Dedifferentiated amniotic fluid mesenchymal stem cell (primary cell): ENCODE results near the gene CHST9.
"Not testable (repeated sequence)": the region's sequence is repeated elsewhere in the genome, so short reads cannot be mapped to it uniquely, and the experiment has no call there.

Experiments
- DNase-seq: peaks from one replicate; pipeline ENCODE4 v3.0.0-alpha.2; 2016; ENCODE audit errors: extremely low spot score

Gene CHST9

GRCh38 chr18:27171993-27172392, 13.1 kb downstream of the CHST9 start:
- DNase-seq = no peak

GRCh38 chr18:27165412-27165811, 19.7 kb downstream of the CHST9 start:
- DNase-seq = no peak

GRCh38 chr18:27164905-27165304, 20.2 kb downstream of the CHST9 start:
- DNase-seq = no peak

DNA sequence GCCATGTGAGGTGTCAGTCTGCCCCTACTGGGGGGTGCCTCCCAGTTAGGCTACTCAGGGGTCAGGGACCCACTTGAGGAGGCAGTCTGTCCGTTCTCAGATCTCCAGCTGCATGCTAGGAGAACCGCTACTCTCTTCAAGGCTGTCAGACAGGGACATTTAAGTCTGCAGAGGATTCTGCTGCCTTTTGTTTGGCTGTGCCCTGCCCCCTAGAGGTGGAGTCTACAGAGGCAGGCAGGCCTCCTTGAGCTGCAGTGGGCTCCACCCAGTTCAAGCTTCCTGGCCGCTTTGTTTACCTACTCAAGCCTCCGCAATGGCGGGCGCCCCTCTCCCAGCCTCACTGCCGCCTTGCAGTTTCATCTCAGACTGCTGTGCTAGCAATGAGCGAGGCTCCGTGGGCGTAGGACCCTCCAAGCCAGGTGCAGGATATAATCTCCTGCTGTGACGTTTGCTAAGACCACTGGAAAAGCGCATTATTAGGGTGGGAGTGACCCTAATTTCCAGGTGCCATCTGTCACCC, 21.9 kb downstream of the CHST9 start:
- not testable (repeated sequence) for DNase-seq

- not testable (repeated sequence) for DNase-seq
Measured at GRCh38 chr18:27149240-27149639, 35.9 kb downstream of the CHST9 start.

- DNase-seq = no peak
Measured at GRCh38 chr18:27144672-27145071, 40.4 kb downstream of the CHST9 start.

DNA sequence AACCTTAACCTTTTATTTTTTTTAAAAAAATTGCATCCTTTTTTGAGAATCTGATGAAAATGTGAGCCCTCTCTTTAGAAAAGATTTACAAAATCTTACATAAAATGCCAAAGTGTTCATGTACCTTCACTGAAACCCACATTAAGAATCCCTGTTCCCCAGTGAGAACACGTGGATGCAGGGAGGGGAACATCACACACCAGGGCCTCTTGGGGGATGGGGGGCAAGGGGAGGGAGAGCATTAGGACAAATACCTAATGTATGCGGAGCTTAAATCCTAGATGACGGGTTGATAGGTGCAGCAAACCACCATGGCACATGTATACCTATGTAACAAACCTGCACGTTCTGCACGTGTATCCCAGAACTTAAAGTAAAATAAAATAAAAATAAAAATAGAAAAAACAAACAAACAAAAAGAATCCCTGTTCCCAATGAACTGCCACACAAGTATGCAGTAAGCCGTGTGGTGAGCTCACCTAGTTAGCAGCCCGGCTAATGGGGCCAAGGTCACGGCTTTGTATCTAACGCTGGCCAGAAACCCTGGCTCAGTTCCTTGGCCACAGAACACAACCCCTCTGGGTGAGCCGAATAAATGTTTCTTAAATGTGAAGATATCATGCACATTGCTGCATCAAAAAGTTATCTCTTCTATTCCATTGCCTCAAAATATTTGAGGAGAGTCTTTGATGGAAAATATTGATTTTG, 41.4 kb downstream of the CHST9 start:
- no peak for DNase-seq

DNA sequence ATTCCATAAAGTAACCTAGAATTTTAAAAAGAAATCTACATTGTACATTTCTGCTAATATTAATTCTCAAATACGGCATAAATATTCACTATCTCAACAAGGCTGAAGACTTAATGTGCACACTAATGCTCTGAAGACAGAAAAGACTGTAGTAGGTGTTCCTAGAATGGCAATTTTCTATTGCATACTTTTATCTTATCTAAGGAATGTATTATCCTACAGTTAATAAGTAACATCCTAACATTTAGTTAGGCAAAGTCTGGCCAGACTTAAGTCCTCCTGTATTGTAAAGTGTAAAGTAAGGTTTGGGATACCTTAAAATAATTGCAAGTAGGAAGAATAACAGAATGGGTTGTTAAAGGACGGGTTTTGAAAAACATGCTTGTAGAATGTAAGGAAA, 42.2 kb downstream of the CHST9 start:
- DNase-seq = no peak

DNA sequence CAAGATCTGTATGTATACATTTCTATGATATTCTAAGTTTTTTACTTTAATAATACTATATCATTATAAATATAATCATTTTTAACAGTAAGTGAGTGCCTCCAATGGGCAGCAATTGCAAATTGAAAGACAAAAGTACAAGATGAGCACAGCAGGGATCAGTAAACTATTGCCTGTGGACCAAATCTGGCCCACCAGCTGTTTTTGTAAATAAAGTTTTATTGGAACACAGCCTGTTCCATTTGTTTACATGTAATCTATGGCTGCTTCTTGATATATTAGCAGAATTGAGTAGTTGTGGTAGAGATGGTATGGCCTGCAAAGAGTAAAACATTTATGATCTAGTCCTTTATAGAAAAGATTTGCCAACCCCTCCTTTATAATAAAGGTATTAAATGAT, 43.2 kb downstream of the CHST9 start:
- no peak for DNase-seq

- no peak for DNase-seq
Measured at GRCh38 chr18:27138079-27138478, 47.0 kb downstream of the CHST9 start.

DNA sequence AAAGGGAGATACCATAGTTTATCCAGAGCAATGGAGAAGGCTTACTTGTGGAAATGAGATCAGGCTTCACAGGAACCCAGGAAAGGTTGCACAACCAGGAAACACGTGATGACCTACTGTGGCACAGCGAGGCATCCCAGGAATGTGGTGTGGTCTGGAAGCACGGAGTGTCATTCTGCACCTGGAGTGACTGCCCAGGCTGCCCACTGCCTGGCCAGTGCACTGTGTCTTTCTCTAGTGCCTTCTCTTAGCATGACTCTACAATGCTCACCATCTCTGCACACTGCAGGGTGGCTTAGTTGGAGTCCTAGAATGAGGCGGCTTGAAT, 48.9 kb downstream of the CHST9 start:
- no peak for DNase-seq

DNA sequence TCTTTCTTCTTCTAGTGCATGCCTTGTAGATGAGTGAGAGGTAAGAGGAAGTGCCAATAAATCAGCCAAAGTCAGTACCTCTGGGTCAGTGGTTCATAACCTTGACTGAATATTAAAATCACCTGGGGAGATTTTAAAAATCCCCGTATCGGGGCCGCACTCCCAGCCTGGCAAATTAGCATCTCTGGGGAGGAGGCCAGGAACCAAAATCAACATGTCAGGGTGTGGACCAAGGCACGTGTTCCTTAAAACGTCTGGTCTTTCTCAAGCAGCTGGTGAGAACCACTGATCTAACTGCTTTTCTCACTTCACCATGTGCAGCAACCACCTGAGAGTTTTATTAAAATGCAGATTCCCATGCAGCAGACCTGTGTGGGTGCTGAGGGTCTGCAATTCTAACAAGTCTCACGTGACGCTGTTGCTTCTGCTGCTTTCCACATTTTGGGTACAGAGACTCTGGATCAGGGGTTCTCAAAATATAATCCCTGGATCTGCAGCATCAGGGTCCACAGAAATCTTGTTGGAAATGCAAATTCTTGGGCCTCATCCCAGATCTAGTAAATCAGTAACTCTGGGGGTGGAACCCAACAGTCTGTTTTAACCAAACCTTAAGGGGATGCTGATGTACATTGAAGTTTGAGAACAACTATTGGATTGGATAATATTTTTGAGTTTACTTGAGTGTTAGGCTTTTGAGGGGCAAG, 49.5 kb downstream of the CHST9 start:
- DNase-seq = no peak

- no peak for DNase-seq
Measured at GRCh38 chr18:27130065-27130630, 55.0 kb downstream of the CHST9 start.

DNA sequence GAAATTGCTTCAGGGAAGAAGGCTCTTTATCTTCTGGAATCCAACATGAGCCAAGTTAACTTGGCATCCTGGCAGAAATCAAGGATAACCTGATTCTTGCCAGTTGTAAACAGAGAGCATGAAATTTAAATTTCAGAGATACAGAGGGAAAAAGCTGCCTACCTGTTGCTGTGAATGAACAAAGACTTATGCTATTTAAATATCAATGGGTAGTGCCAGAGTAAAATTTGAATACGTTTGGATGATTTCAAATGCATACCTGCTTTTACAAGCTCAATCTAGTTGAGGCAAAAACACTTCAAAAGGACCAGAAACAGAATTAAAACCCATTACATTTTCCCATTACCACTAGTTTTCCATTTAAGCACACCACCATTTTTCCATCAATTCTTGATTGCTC, 60.9 kb downstream of the CHST9 start:
- no peak for DNase-seq

GRCh38 chr18:27121108-27121507, 64.0 kb downstream of the CHST9 start:
- DNase-seq = no peak

GRCh38 chr18:27120246-27120645, 64.9 kb downstream of the CHST9 start:
- no peak for DNase-seq

GRCh38 chr18:27118973-27119372, 66.1 kb downstream of the CHST9 start:
- DNase-seq = no peak

DNA sequence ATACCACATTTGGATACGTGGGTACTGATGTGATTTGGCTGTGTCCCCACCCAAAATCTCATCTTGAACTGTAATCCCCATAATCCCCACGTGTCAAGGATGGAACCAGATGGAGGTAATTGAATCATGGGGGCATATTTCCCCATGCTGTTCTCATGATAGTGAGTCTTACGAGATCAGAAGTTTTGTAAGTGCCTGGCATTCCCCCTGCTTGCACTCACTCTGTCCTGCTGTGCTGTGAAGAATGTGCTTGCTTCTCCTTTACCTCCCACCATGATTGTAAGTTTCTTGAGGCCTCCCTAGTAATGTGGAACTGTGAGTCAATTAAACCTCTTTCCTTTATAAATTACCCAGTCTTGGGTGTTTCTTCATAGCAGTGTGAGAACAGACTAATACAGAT, 70.3 kb downstream of the CHST9 start:
- no peak for DNase-seq

DNA sequence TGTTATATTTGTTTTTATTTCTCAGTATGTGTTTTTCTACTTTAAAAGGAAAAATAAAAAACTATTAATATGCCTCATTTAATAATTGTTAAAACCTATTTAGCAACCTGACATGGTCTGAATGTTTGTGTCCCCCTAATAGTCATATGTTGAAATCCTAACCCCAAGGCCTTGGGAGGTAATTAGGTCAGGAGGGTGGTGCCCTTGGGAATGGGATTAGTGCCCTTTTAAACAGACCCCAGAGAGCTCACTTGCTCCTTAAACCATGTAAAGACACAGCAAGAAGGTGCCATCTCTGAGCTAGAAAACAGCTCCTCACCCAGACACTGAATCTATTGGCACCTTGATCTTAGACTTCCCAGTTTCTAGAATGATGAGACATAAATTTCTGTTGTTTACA, 71.8 kb downstream of the CHST9 start:
- DNase-seq = no peak

GRCh38 chr18:27110319-27110718, 74.8 kb downstream of the CHST9 start:
- DNase-seq = no peak

DNA sequence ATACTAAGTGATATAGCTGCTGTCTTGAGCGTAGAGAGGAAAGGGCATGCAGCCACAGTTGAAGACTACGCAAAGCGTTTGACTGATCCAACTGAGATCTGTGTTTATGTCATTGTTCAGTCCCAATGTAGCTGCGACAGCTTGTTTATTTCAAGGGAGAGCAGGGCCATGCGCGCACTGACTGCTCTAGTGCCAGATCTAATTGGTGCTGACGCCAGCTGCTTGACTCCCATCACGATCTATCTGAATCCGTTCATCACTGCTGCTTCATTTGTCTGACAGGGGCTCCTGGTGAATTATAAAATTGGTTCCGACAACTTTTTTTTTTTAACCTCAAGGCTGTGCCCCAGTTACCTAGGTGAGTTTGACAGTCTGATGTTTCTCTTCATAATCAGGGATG, 75.7 kb downstream of the CHST9 start:
- no peak for DNase-seq

DNA sequence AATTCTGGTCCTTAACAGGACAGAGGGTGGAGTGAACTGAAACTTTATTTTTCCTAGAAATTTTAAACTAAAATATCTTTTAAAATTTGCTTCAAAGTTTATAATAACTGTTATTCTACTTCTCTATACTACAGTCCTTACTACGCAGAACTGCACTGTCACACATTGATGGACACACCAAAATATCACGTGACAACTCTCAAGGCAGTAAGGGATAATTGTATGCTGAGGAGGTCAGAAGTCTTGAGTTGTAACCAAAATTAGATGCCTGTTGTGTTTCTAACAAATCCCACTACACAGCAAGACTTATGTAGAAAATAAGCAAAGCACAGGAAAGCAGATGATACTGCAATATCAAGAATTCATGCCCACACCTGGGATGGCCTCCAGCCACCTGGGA, 76.3 kb downstream of the CHST9 start:
- DNase-seq = no peak

DNA sequence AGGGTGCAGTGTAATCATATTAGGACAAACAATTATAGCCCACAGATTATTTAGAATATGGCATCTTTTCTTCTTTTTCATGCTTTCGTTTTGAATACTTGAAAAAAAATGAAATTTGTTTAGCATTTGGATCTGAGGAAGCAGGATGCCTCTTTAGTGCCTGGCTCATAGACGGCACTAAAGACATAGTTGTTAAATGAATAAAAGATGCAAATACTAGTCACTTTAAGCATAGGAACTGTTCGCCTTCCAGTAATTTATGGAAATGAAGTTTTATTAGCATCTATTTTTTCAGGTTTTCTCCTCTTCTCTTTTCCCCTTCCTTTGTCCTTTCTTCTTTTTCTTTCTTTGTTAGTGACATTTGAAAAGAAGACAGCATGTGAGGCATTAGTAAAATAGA, 80.4 kb downstream of the CHST9 start:
- DNase-seq = no peak
